GM10248 (cell line): ENCODE data around the gene PBX1.

Experiments used
- CTCF ChIA-PET: fragments of 300-600 bp; sonication (Branson Sonifier 250); formaldehyde crosslinking; extraction: SDS; loops from one replicate; lab custom pipeline; 2021; ENCODE audit warnings: antibody characterized with exemption; lab: Yijun Ruan, JAX
- POLR2A ChIA-PET: fragments of 350-650 bp; sonication (Branson Sonifier 250); formaldehyde crosslinking; extraction: SDS; loops from one replicate; lab custom pipeline; 2020; ENCODE audit warnings: antibody characterized with exemption; lab: Yijun Ruan, JAX
- DNase-seq: peaks from one replicate; pipeline ENCODE4 v3.0.0; 2012; ENCODE audit errors: extremely low spot score
- CTCF ChIP-seq: IDR thresholded peaks from 2 replicates; pipeline ENCODE4 v1.5.1; 2012; ENCODE audit warnings: mild to moderate bottlenecking, low read depth; ENCODE audit errors: extremely low read depth, missing control alignments, control extremely low read depth

PBX1 gene

GRCh38 chr1:164558461-164559341 is at the start of gene PBX1:
TSS of gene PBX1 (plus strand) at chr1:164559184.
- TF ChIP-seq CTCF = no peak
- ChIA-PET POLR2A (interaction anchor here (0.6 kb wide), 1 partner anchor 8 kb away, joined by 3 read pairs; no protein-coding TSS in a partner anchor), CTCF (interaction anchor here (0.7 to 1.5 kb wide), 2 partner anchors 11 to 229 kb away, joined by 3 to 4 read pairs; no protein-coding TSS in a partner anchor)
- peak; percentile 82 for DNase-seq

- POLR2A ChIA-PET = no interaction called here
- CTCF ChIA-PET = no interaction called here
Observed at GRCh38 chr1:164510435-164510834, 48.5 kb upstream of the PBX1 start.

GRCh38 chr1:164511001-164511705 is 47.8 kb upstream of the PBX1 start:
- no peak for DNase-seq
- ChIA-PET POLR2A (no interaction called here), CTCF (no interaction called here)
- TF ChIP-seq CTCF = no peak

More at GRCh38 chr1:164510435-164510834, 48.5 kb upstream of the PBX1 start:
- DNase-seq = no peak
- TF ChIP-seq CTCF = no peak

- no peak for DNase-seq
- no peak for TF ChIP-seq CTCF
- POLR2A ChIA-PET = no interaction called here
- CTCF ChIA-PET = interaction anchor here (1.1 to 2.4 kb wide), 2 partner anchors 11 to 12 kb away, joined by 4 to 5 read pairs; no protein-coding TSS in a partner anchor
Observed at GRCh38 chr1:164515231-164515630, 43.8 kb upstream of the PBX1 start.

- POLR2A ChIA-PET = no interaction called here
- CTCF ChIA-PET = interaction anchor here (1.1 to 2.4 kb wide), 2 partner anchors 12 kb away, joined by 4 to 5 read pairs; no protein-coding TSS in a partner anchor
- no peak for DNase-seq
Observed at GRCh38 chr1:164515711-164516331, 43.2 kb upstream of the PBX1 start.

More at GRCh38 chr1:164515711-164516331, 43.2 kb upstream of the PBX1 start:
- TF ChIP-seq CTCF = no peak
